MV-4-11 (cell line): ENCODE results near the gene PARD6A.
"Not testable (repeated sequence)": the region's sequence is repeated elsewhere in the genome, so short reads cannot be mapped to it uniquely, and the experiment has no call there.

Source experiments
- DNase-seq: peaks from one replicate; lab custom pipeline; 2025; lab: John Stamatoyannopoulos, UW

PARD6A gene

DNA sequence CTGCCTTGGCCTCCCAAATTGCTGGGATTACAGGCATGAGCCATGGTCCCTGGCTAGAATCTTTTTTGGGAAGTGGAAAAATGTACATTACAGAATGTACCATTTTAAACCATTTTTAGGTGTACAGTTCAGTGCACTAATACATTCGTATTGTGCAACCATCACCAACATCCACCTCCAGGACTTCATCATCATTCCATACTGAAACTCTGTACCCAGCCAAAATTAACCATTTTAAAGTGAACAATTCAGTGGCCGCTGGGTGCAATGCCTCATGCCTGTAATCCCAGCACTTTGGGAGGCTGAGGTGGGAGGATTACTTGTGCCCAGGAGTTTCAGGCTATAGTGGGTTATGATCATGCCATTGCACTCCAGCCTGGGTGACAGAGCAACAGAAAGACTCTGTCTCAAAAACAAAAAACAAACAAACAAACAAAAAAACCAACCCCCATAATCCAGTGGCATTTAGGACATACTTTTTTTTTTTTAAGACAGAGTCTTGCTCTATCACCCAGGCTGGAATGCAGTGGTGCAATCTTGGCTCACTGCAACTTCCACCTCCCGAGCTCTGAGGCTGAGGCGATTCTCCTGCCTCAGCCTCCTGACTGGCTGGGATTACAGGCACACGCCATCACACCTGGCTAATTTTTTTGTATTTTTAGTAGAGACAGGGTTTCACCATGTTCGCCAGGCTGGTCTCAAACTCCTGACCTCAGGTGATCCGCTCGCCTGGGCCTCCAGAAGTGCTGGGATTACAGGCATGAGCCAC is 32.9 kb downstream of the PARD6A start:
- DNase-seq = not testable (repeated sequence)

DNA sequence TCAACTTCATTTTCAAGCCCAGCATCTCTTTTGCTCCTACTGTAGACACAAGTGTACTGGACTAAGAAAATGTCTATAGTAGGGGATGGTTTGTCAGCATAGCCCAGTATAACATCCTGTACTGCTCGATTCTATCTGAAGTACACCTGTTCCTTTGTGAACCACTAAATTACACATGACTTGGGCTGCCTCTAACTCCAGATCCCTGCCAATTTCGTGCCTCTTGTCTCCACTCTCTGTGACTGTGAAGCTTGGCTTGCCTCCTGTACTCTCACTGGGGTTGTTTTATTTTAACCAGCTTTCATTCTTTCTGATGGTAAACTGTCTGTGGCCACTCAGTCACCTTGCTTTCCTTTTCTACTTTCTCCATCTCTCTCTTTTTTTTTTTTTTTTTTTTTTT is 33.9 kb downstream of the PARD6A start:
- no peak for DNase-seq

DNA sequence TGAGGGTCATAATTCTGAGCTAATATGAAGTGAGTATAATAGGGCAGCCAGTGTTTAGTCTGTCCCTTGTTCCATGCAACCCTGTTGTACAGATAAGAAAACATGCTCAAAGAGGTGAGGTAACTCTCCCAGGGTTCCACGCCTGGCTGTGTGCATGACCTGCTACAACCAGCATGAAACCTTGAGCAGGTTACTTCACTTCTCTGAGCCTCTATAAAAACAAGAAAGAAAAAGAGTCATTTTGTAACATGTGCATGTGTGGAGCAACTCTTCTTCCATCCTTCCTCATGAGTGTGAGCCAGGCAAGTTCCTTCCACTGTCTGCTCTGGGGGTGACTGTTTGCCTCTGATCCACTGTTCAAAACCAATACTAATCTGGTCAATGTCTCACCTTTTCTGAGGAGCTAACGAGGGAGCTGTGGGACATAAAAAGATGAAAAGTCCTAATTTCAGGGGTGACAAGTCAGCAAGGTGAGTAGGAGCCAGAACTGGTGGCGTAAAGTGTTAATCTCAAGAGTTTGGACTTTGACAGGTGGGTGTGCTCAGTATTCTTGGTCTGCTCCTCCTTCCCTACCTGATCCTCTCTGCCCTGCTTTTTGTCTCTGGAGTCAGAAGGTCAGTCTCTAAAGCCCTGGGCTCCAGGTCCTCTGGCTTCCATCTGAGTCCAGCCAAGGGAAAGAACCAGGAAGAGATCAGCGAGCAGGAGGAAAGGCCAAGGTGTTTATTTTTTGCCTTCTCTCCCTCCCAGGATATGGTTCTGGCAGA is 36.8 kb downstream of the PARD6A start:
- DNase-seq = no peak

DNA sequence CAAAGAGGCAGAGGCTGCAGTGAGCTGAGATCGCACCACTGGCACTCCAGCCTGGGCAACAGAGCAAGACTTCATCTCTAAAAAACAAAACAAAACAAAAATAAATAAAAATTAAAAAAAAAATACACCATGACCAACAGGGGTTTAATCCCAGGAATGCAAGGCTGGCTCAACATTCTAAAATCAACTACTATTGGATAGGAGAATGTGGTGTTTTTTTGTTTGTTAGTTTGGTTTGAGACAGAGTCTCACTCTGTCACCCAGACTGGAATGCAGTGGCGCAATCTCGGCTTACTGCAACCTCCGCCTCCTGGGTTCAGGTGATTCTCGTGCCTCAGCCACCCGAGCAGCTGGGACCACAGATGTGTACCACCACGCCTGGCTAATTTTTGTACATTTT is 38.5 kb downstream of the PARD6A start:
- no peak for DNase-seq

DNA sequence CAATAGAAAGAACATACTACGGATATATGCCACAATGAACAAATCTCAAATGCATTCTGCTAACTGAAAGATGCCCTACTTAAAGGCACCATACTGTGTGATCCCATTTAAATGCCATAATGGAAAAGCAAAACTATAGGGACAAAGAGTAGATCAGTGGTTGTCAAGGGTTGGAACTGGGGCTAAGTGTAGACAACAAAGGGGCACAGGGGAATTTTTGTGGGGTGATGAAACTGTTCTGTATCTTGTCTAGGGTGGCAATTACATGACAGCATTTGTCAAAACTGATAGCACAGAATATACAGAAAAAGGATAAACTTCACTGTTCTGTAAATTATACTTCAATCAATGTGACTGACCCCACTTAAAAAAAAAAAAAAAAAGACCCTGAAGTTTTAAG is 40.7 kb downstream of the PARD6A start:
- no peak for DNase-seq

DNA sequence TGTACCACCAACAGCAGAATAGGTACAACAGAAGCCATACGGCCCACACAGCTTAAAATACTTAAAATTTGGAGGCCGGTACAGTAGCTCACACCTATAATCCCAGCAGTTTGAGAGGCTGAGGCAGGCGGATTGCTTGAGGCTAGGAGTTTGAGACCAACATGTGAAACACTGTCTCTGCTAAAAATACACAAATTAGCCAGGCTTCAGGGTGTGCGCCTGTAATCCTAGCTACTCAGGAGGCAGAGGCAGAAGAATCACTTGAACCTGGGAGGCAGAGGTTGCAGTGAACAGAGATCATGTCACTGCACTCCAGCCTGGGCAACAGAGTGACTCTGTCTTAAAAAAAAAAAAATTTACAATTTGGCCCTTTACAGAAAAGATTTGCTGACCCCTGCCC is 41.4 kb downstream of the PARD6A start:
- no peak for DNase-seq

DNA sequence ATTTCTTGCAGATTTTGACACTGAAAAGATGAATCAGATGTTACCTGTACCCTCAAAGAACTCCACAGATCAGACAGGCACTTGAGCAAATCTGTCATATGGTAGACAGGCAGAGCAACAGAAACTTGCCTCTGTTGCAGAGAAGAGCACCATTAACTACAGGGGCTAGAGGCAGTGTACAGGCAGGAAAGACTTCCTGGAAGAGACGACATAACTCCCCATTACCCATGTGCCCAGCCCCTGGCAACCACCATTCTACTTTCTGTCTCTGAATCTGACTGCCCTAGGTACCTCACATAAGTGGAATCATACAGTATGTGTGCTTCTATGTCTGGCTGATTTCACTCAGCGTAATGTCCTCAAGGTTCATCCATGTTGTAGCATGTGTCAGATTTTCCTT is 42.9 kb downstream of the PARD6A start:
- DNase-seq = no peak

DNA sequence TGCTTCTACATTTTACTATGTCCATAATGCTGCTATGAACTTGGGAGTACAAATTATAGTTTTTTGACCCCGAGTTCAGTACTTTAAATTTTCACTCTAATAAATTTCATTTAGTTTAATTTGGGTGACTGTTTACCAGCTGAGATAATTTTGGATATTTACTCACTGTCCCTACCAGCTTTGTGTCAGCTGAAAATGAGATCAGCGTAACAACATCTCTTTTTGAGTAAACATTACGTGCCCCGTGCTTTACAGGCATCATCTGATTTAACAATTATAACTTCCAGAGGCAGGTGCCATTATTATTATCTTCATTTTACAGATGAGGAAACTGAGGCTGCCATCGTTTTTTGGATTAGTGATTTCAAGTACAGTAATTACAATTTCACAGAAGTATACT is 43.4 kb downstream of the PARD6A start:
- no peak for DNase-seq

DNA sequence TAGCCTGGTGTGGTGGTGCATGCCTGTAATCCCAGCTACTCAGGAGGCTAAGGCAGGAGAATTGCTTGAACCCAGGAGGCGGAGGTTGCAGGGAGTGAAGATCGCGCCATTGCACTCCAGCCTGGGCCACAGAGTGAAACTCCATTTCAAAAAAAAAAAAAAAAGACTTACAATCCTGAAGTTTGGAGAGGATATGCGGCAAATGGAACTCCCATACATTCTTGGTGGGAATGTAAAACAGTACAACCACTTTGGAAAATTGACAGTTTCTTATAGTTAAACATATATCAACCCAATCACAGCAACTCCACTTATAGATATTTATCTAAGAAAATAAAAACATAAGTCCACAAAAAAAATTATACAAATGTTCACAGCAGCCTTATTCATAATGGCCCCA is 46.5 kb downstream of the PARD6A start:
- no peak for DNase-seq

DNA sequence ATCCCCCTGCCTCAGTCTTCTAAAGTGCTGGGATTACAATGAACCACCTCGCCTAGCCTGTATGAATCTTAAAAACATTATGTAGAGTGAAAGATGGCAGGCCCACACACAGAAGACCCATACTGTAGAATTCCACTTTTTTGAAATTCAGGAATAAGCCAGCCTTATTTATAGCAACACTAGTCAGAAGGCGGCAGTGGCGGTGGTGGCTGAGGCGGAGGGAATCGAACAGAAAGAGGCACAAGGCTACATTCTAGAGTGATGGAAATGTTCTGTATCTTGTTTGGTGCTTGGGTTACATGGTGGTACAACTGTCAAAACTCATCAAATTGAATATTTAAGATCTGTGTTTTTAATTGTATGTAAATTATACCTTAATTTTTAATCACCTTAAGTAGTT is 47.0 kb downstream of the PARD6A start:
- no peak for DNase-seq

DNA sequence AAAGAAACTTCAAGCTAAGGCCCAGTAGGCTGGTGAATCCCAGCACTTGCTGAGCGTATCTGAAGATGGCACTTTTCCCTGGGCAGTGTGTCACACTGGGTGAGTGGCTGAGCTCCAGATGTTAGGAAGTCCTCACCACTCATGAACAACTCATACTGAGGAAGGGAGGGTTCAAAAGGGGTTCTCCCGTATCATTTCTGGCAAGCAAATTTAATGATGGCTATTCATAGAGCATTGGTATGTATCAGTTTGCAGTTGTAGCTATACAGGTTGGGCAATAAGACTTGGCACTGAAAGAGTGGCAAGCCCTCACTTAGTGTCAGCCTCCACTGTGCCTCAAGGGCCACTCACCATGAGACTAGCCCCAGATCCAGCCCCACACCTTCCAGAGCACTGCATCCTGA is 47.6 kb downstream of the PARD6A start:
- DNase-seq = no peak

DNA sequence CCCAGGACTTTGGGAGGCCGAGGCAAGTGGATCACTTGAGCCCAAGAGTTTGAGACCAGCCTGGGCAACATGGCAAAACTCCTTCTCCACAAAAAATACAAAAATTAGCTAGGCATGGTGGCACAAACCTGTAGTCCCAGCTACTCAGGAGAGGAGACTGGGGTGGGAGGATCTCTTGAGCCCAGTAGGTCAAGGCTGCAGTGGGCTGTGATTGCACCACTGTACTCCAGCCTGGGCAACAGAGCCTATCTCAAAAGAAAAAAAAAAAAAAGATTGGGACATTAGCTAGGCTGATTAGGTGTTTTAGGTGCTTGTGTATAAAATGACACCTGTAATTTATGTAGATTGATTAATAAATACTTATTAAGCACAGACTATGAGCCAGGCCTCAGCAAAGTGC is 48.3 kb downstream of the PARD6A start:
- DNase-seq = no peak

DNA sequence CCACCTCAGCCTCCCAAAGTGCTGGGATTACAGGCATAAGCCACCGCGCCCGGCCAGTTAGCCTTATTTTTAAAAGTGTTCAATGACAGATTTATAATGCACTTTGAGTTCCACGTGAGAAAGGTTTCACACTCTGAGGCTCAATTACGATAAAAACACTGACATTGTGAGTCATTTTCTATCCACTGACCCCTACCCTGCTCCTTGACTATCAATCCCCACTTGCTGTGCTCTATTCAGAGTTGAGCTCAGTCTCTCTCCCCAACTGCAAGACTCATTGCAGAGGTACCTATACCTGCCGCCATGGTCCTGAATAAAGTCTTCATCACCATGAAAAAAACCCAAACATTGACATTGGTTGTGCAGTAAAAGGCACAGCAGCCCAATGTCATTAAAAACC is 49.8 kb downstream of the PARD6A start:
- no peak for DNase-seq
